ENCODE measurements around the gene DDA1.

The DDA1 gene

GRCh38 chr19:17338433-17339078 lies 29.2 kb downstream of the DDA1 start:
- TF ChIP-seq FOXP2 (optimal IDR thresholded peaks at IDR 0.05; ENCODE audit: borderline replicate concordance, extremely low read depth, extremely low read length, insufficient read depth) (no peak), TAF1 (IDR thresholded peaks at IDR 0.05; ENCODE audit: borderline replicate concordance, insufficient read depth, low read length) (no peak), REST (IDR thresholded peaks at IDR 0.05; ENCODE audit: insufficient read depth in 1 of 2, low read depth in 2 of 2, low read length in 2 of 2) (no peak), SIN3A (IDR thresholded peaks at IDR 0.05; ENCODE audit: borderline replicate concordance, insufficient read depth, low read length) (no peak), POLR2AphosphoS5 (IDR thresholded peaks at IDR 0.05; ENCODE audit: low read depth, low read length) (no peak)

GRCh38 chr19:17339088-17339741 lies 29.9 kb downstream of the DDA1 start:
- no peak for TF ChIP-seq FOXP2 (optimal IDR thresholded peaks at IDR 0.05; ENCODE audit: borderline replicate concordance, extremely low read depth, extremely low read length, insufficient read depth)
- no peak for TF ChIP-seq SIN3A (IDR thresholded peaks at IDR 0.05; ENCODE audit: borderline replicate concordance, insufficient read depth, low read length)
- no peak for TF ChIP-seq POLR2AphosphoS5 (IDR thresholded peaks at IDR 0.05; ENCODE audit: low read depth, low read length)
- TF ChIP-seq TAF1 (IDR thresholded peaks at IDR 0.05; ENCODE audit: borderline replicate concordance, insufficient read depth, low read length), result no peak
- no peak for TF ChIP-seq REST (IDR thresholded peaks at IDR 0.05; ENCODE audit: insufficient read depth in 1 of 2, low read depth in 2 of 2, low read length in 2 of 2)

- TF ChIP-seq REST (IDR thresholded peaks at IDR 0.05; ENCODE audit: insufficient read depth in 1 of 2, low read depth in 2 of 2, low read length in 2 of 2) (no peak), SIN3A (IDR thresholded peaks at IDR 0.05; ENCODE audit: borderline replicate concordance, insufficient read depth, low read length) (no peak), POLR2AphosphoS5 (IDR thresholded peaks at IDR 0.05; ENCODE audit: low read depth, low read length) (no peak), FOXP2 (optimal IDR thresholded peaks at IDR 0.05; ENCODE audit: borderline replicate concordance, extremely low read depth, extremely low read length, insufficient read depth) (no peak), TAF1 (IDR thresholded peaks at IDR 0.05; ENCODE audit: borderline replicate concordance, insufficient read depth, low read length) (no peak)
Measured at GRCh38 chr19:17340302-17340870, 31.0 kb downstream of the DDA1 start.

- no peak for TF ChIP-seq TAF1 (IDR thresholded peaks at IDR 0.05; ENCODE audit: borderline replicate concordance, insufficient read depth, low read length)
- TF ChIP-seq FOXP2 (optimal IDR thresholded peaks at IDR 0.05; ENCODE audit: borderline replicate concordance, extremely low read depth, extremely low read length, insufficient read depth), result peak; percentile 16
- TF ChIP-seq REST (IDR thresholded peaks at IDR 0.05; ENCODE audit: insufficient read depth in 1 of 2, low read depth in 2 of 2, low read length in 2 of 2), result no peak
- no peak for TF ChIP-seq SIN3A (IDR thresholded peaks at IDR 0.05; ENCODE audit: borderline replicate concordance, insufficient read depth, low read length)
Measured at GRCh38 chr19:17340871-17341357, 31.6 kb downstream of the DDA1 start.

Measured in PFSK-1 (cell line).